Liver (tissue), 9 donors: Measurements from ENCODE around the gene FBXO31. TPM values are rescaled to one million over a fixed set of nuclear protein-coding genes. Genes with fewer than 3 reads are reported as not detected.

Experiments
- DNase-seq: peaks from one replicate; pipeline ENCODE4 v3.0.0-alpha.2; 2017; ENCODE audit warnings: low spot score
- H3K27ac ChIP-seq, 2 donors: one replicate each; pipeline ENCODE4 v1.7.0; 2013; ENCODE audit warnings: inconsistent platforms in 2 of 2, low read length in 2 of 2, control low read depth in 1 of 2, low read depth in 1 of 2, mild to moderate bottlenecking in 1 of 2
- H3K27me3 ChIP-seq, 4 donors: one replicate each; pipeline versions ENCODE4 v1.6.1 to v1.7.0; 2013; ENCODE audit warnings: low read length in 3 of 4, inconsistent platforms in 1 of 4, mild to moderate bottlenecking in 1 of 4, moderate library complexity in 1 of 4; ENCODE audit not compliant: control insufficient read depth in 4 of 4, insufficient read depth in 4 of 4
- H3K36me3 ChIP-seq, 4 donors: one replicate each; pipeline versions ENCODE4 v1.6.1 to v1.7.0; 2013; ENCODE audit warnings: low read length in 3 of 4, mild to moderate bottlenecking in 3 of 4, low read depth in 1 of 4, moderate library complexity in 1 of 4; ENCODE audit not compliant: control insufficient read depth in 4 of 4, insufficient read depth in 3 of 4
- H3K4me1 ChIP-seq, 4 donors: one replicate each; pipeline versions ENCODE4 v1.6.1 to v1.7.0; 2013; ENCODE audit warnings: low read length in 3 of 4, mild to moderate bottlenecking in 3 of 4, moderate library complexity in 1 of 4; ENCODE audit not compliant: control insufficient read depth in 4 of 4, insufficient read depth in 4 of 4
- H3K4me3 ChIP-seq, 3 donors: one replicate each; pipeline versions ENCODE4 v1.6.1 to v1.7.0; 2013; ENCODE audit warnings: low read length in 3 of 3, control low read depth in 1 of 3, low read depth in 1 of 3, mild to moderate bottlenecking in 1 of 3
- H3K9ac ChIP-seq, 2 donors: one replicate each; pipeline ENCODE4 v1.7.0; 2013; ENCODE audit warnings: low read length in 2 of 2, mild to moderate bottlenecking in 2 of 2, moderate library complexity in 2 of 2, control low read depth in 1 of 2, low read depth in 1 of 2
- H3K9me3 ChIP-seq, 4 donors: one replicate each; pipeline versions ENCODE4 v1.6.1 to v1.7.0; 2013; ENCODE audit warnings: low read length in 3 of 4; ENCODE audit not compliant: control insufficient read depth in 4 of 4
- ATF3 ChIP-seq: IDR thresholded peaks from 2 replicates; pipeline ENCODE4 v1.6.1; 2016; ENCODE audit warnings: antibody characterized with exemption
- CTCF ChIP-seq: fragments of 150-350 bp; IDR thresholded peaks from 2 replicates; pipeline ENCODE4 v1.5.1; 2017; ENCODE audit warnings: improper control_type of control experiment, low read depth, low read length; ENCODE audit not compliant: missing input control
- FOXA1 ChIP-seq: IDR thresholded peaks from 2 replicates; pipeline ENCODE4 v1.6.1; 2016; ENCODE audit warnings: antibody characterized with exemption
- FOXA2 ChIP-seq: IDR thresholded peaks from 2 replicates; pipeline ENCODE4 v1.6.1; 2016; ENCODE audit warnings: antibody characterized with exemption
- GABPA ChIP-seq, 2 donors: IDR thresholded peaks in 1 of 2; conservative IDR thresholded peaks in 1 of 2; 2 replicates each; pipeline ENCODE4 v1.6.1; 2016; ENCODE audit warnings: antibody characterized with exemption in 2 of 2, mild to moderate bottlenecking in 1 of 2, moderate library complexity in 1 of 2
- HNF4G ChIP-seq: IDR thresholded peaks from 2 replicates; pipeline ENCODE4 v1.6.1; 2016; ENCODE audit warnings: antibody characterized with exemption
- JUND ChIP-seq, 2 donors: IDR thresholded peaks; 2 replicates each; pipeline ENCODE4 v1.6.1; 2016; ENCODE audit warnings: antibody characterized with exemption in 2 of 2
- NR2F2 ChIP-seq: IDR thresholded peaks from 2 replicates; pipeline ENCODE4 v1.6.1; 2016; ENCODE audit warnings: antibody characterized with exemption
- RAD21 ChIP-seq, 2 donors: IDR thresholded peaks; 2 replicates each; pipeline ENCODE4 v1.6.1; 2016; ENCODE audit warnings: antibody characterized with exemption in 2 of 2, mild to moderate bottlenecking in 2 of 2
- REST ChIP-seq: IDR thresholded peaks from 2 replicates; pipeline ENCODE4 v1.6.1; 2016; ENCODE audit warnings: antibody characterized with exemption, mild to moderate bottlenecking
- RXRA ChIP-seq, 2 donors: IDR thresholded peaks; 2 replicates each; pipeline ENCODE4 v1.6.1; 2017 to 2018; ENCODE audit warnings: antibody characterized with exemption in 2 of 2, mild to moderate bottlenecking in 1 of 2
- TAF1 ChIP-seq: conservative IDR thresholded peaks from 2 replicates; pipeline ENCODE4 v1.6.1; 2016; ENCODE audit warnings: antibody characterized with exemption, mild to moderate bottlenecking
- YY1 ChIP-seq: IDR thresholded peaks from 2 replicates; pipeline ENCODE4 v1.6.1; 2016; ENCODE audit warnings: antibody characterized with exemption, mild to moderate bottlenecking
- WGBS: extraction: QIAGEN DNeasy Blood & Tissue Kit; methylation state at CpG from one replicate; pipeline ENCODE4 v1.1.7; 2013; 5-methylcytosine and 5-hydroxymethylcytosine counted together
- polyA plus RNA-seq, 2 donors: library from polyadenylated mRNA; stranded (reverse) in 1 of 2; unstranded in 1 of 2; fragments of 200-250 nt in 1 of 2; fragments of >200 nt in 1 of 2; fragmentation: Nextera tagmentation in 1 of 2; extraction: Ambion mirVana in 1 of 2; gene quantifications; one replicate each; pipeline versions ENCODE4 v1.2.1 to v1.2.3, GENCODE V29; 2013 to 2015
- total RNA-seq, 2 donors: library from RNA; depleted of rRNA; stranded (reverse); fragments of >200 nt; gene quantifications; one replicate each; pipeline ENCODE4 v1.2.3, GENCODE V29; 2014
- donor health status: healthy.
- donor health status: healthy.
- donor health status: healthy.
- donor health status: healthy.
- donor health status: healthy.

FBXO31 gene
- total and polyA plus RNA-seq, 4 donors: 13.2 to 30.3 (median 18.1) TPM

GRCh38 chr16:87322833-87323726 is 60.5 kb downstream of the FBXO31 start:
- H3K4me1 ChIP-seq: peaks cover 2 to 11% (median 8%) of the 10 kb centered on the region in 4 donors
- no peak overlapping the region for H3K27ac ChIP-seq
- no peaks in the 10 kb centered on the region for H3K27me3 ChIP-seq
- H3K4me3 ChIP-seq: no peak overlapping the region
- H3K9me3 ChIP-seq: no peaks in the 10 kb centered on the region
- no peak for TF ChIP-seq HNF4G
- TF ChIP-seq CTCF: no peak
- TF ChIP-seq RXRA (IDR thresholded peaks at IDR 0.05): no peak
- no peak for TF ChIP-seq YY1
- no peak for TF ChIP-seq REST
- no peak for TF ChIP-seq FOXA1
- TF ChIP-seq ATF3: no peak
- TF ChIP-seq JUND (IDR thresholded peaks at IDR 0.05): no peak
- no peak for TF ChIP-seq GABPA (IDR thresholded peaks at IDR 0.05 in 1 of 2, conservative IDR thresholded peaks at IDR 0.05 in 1 of 2)
- TF ChIP-seq NR2F2: no peak
- peaks cover 0 to 2% (median 0%) of the 10 kb centered on the region in 4 donors for H3K36me3 ChIP-seq
- no peak overlapping the region for H3K9ac ChIP-seq
- DNase-seq: no peak
- 93% methylated on average over 35 of the region's 35 CpGs for WGBS

- H3K36me3 ChIP-seq: no peaks in the 10 kb centered on the region
- no peak for TF ChIP-seq FOXA2
- TF ChIP-seq YY1: no peak
- TF ChIP-seq RAD21 (IDR thresholded peaks at IDR 0.05): no peak
- TF ChIP-seq REST: no peak
- TF ChIP-seq FOXA1: no peak
- no peak for TF ChIP-seq TAF1
- no peak overlapping the region for H3K4me3 ChIP-seq
- H3K27ac ChIP-seq: no peak overlapping the region
- WGBS: 92% methylated on average over 9 of the region's 9 CpGs
- peaks cover 2 to 14% (median 11%) of the 10 kb centered on the region in 4 donors for H3K4me1 ChIP-seq
- DNase-seq: no peak
- H3K9ac ChIP-seq: no peak overlapping the region
- no peaks in the 10 kb centered on the region for H3K9me3 ChIP-seq
- no peaks in the 10 kb centered on the region for H3K27me3 ChIP-seq
These were observed 61.2 kb downstream of the FBXO31 start for GRCh38 chr16:87322360-87322759.
